Sciatic nerve (tissue), 2 donors: Measurements from ENCODE around the gene EFCAB5. TPM values are rescaled to one million over a fixed set of nuclear protein-coding genes. Genes with fewer than 3 reads are reported as not detected.
"Not testable (repeated sequence)": the region's sequence is repeated elsewhere in the genome, so short reads cannot be mapped to it uniquely, and the experiment has no call there.

Source experiments
- ATAC-seq: fragments of 200-7000 bp; cut with Tn5 transposase; one replicate; pipeline ENCODE4 v1.9.1; 2020; ENCODE audit warnings: mild to moderate bottlenecking, moderate library complexity
- DNase-seq: peaks from one replicate; pipeline ENCODE4 v3.0.0-alpha.2; 2020; ENCODE audit warnings: low spot score
- intact Hi-C: fragments of 100-400 bp; cut with DNase I; formaldehyde crosslinking; loops from one replicate; pipeline ENCODE4 v1.14.2; 2022
- microRNA-seq: library from miRNA; unstranded; fragments of <30 nt; microRNA quantifications from one replicate; pipeline ENCODE4 v1.2.0, GENCODE V29; 2020
- total RNA-seq: library from RNA; stranded (reverse); fragmentation: NEBNext Ultra II Directional; extraction: Animal tissue kit (Norgen Biotek cat#: 25700); gene quantifications from one replicate; pipeline ENCODE4 v1.2.1, GENCODE V29; 2021
- donor health status: DM: no; HTN: no; CAD: no.
- donor health status: DM: no; HTN: no; CAD: no.

EFCAB5 gene
- total RNA-seq, 1 donor from 2014 or later: 0.45 TPM

DNA sequence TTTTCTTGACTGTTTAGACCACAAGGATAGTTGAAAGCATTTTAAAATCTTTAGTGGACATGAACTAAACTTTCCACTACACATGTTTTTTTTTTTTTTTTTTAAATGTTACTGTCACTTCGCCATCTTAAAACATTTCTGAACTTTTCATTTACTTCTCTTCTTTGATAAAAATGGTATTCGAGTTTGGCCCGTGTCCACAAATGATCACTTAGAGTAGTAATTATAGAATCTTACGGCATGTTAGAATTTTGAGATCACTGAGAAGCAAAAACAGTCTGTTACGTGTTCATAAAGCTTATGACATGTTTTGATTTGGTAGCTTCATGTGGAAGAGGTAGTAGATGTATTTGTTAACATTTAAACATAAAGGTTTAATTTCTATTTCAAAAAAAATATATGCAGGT, 176.2 kb downstream of the EFCAB5 start:
- DNase-seq: no peak
- intact Hi-C loops: no loop called here
- no peak for ATAC-seq

DNA sequence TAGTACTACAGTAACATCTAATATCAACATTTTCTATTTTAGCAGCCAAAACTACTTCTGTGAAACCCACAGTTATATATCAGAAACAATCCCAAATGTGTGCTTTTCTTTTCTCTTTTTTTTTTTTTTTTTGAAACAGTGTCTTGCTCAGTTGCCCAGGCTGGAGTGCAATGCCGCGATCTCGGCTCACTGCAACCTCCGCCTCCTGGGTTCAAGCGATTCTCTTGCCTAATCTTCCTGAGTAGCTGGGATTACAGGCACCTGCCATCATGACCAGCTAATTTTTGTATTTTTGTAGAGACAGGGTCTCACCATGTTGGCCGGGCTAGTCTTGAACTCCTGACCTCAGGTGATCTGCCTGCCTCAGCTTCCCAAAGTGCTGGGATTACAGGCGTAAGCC, 177.2 kb downstream of the EFCAB5 start:
- ATAC-seq, intact Hi-C loops, DNase-seq: not testable (repeated sequence)

DNA sequence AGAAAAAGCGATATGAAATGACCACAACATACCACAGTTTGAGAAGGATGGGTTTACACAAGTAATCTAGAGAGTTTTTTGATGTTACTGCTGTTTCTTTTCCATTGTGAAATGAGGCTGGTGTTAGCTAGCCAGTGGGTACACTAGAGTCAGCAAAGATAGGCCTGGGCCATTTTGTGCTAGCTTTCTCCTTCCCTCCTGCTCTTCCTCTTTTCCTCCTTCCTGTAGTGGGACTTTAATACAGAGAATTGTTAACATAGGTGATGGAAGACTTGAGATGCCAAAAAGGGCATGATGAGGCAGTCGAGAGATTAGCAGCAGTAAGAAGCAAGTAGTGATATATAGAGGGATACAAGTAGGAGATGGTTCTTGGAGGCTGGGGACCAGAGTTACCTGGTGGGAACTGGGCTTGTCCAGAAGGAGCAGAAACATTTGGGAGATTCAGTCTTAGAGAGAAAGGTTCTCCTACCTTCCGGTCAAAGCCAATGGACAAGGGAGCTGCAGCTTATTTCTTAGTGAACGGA, 182.9 kb downstream of the EFCAB5 start:
- DNase-seq (no peak), ATAC-seq (no peak)
- intact Hi-C loops: no loop called here

DNA sequence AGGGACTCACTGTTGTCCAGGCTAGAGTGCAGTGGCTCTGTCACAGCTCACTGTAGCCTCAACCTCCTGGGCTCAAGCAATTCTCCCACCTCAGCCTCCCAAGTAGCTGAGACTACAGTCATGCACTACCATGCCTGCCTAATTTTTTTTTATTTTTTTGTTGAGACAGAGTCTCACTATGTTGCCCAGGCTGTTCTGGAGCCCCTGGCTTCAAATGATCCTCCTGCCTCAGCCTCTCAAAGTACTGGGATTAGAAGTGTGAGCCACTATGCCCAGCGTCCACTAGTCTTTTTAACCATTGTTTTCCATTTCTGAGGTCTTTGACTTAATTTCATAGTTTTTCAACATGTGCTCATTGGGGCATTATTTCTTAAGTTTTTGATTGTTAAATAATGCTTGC, 188.7 kb downstream of the EFCAB5 start:
- DNase-seq (no peak), ATAC-seq (no peak)
- intact Hi-C loops: no loop called here

DNA sequence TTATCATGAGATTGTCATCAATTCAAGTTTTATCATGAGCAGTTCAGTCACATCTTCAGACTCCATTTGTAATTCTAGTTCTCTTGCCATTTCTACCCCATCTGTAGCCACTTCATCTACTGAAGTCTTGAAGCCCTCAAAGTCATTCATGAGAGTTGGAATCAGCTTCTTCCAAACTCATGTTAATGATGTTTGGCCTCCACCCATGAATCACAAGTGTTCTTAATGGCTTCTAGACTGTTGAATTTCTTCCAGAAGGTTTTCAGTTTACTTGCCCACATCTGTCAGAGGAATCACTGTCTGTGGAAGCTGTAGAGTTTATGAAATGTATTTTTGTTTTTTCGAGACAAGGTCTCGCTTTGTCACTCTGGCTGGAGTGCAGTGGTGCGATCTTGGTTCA, 191.2 kb downstream of the EFCAB5 start:
- intact Hi-C loops: no loop called here
- DNase-seq: no peak
- no peak for ATAC-seq

DNA sequence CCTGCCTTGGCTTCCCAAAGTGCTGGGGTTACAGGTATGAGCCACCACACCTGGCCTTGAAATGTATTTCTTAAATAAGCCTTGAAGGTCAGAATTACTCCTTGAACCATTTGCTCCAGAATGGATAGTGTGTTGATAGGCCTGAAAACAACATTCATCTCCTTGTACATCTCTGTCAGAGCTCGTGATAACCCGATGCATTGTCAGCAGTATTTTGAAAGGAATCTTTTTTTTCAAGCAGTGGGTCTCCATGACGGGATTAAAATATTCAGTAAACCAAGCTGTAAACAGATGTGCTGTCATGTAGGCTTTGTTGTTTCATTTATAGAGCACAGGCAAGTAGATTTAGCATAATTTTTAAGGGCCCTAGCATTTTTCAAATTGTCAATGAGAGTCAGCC, 191.8 kb downstream of the EFCAB5 start:
- ATAC-seq: no peak
- intact Hi-C loops: no loop called here
- no peak for DNase-seq

DNA sequence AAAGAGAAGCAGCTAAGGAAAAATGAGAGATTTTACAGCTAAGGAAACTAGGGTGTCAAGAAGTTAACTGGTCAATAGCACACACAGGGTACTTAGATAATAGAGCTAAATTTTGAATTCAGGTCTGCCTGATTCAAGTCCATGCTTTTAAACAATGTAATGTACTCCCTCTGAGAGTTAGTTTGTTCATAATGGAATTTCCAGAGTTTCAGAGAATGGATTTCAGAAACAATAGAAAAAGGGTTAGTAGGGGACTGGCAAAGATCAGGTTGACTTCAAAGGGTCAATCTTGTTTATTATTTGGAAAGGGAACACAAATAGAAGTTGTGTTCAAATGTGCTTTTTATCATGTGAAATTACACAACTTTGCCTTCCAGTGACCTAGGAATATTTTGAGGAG, 193.1 kb downstream of the EFCAB5 start:
- DNase-seq: no peak
- ATAC-seq: no peak
- intact Hi-C loops: no loop called here

DNA sequence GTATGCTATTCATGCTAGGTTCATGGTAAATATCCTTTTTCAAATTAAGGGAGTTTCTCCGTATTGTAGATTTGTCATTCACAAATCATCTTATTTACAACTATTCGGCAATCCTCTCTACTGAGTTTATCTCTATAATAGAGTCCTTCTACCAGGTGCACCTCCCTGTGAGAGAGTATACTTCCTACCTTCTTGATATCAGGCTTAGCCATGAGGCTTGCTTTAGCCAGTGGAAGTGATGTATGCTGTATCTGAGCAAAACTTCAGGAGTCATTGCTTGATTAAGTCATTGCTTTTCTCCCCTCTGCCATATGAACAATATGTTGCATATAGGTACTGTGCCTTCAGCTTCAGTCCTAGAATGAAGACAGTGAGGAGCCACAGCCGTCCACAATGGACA, 195.7 kb downstream of the EFCAB5 start:
- DNase-seq: no peak
- ATAC-seq: no peak
- intact Hi-C loops: no loop called here

DNA sequence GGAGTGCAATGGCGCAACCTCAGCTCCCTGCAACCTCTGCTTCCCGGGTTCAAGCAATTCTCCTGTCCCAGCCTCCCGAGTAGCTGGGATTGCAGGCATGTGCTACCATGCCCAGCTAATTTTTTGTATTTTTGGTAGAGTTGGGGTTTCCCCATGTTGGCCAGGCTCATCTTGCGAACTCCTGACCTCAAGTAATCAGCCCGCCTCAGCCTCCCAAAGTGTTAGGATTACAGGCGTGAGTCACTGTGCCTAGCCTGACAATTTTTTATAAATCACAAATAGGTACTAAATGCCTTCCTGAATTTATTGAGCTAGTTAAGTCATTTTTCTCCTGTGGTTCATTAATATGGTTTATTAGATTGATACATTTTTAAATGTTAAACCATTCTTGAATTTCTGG, 206.4 kb downstream of the EFCAB5 start:
- intact Hi-C loops, DNase-seq, ATAC-seq: not testable (repeated sequence)

DNA sequence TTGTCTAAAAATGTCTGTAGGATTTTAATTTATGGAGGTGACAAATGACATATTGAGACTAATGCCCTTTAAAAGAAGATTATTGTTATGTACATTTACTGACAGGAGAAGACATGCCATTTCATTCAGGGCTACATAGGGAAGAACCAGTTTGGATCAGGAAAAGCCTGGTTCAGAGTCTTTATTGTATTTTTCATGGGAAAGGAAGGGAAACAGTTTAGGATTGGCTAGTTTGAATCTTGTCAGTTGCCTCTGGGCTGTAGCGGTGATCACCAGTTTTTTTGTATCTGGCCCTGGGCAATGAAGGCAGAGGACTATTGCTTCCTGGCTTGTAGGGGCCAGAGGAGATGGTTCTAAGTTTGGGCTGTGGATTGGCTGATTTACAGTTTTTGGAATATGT, 206.9 kb downstream of the EFCAB5 start:
- intact Hi-C loops: no loop called here
- ATAC-seq: no peak
- no peak for DNase-seq

DNA sequence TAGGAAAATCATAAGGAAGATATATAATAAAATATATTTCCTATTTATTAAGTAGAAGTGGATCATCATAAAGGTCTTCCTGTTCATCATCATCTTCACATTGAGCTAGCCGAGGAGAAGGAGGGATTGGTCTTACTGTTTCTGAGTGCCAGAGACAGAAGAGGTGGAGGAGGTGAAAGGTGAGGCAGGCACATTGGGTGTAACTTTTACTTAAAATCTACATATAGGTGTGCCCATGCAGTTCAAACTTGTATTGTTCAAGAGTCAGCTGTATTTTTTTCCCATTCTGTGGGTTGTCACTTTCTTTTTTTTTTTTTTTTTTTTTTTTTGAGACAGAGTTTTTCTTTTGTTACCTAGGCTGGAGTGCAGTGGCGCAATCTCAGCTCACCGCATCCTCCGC, 210.0 kb downstream of the EFCAB5 start:
- no peak for DNase-seq
- intact Hi-C loops: no loop called here
- ATAC-seq: no peak

DNA sequence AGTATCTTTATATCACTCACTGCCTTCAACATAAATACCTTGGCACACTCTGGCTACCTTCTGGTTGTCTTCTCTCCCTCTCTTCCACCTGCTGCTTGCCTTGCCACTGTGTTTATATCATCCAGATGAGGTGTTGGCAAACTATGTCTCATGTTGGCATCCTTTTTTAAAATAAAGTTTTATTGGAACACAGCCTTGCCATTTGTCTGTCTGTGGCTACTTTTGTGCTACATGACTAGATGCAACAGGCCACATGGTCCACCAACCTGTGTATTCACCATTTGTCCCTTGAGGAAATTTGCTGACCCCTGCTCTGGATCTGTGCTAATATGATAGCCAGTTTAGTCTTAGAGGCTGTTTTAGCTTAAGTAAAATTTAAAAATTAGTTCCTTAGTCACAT, 212.0 kb downstream of the EFCAB5 start:
- DNase-seq (no peak), ATAC-seq (no peak)
- intact Hi-C loops: no loop called here

DNA sequence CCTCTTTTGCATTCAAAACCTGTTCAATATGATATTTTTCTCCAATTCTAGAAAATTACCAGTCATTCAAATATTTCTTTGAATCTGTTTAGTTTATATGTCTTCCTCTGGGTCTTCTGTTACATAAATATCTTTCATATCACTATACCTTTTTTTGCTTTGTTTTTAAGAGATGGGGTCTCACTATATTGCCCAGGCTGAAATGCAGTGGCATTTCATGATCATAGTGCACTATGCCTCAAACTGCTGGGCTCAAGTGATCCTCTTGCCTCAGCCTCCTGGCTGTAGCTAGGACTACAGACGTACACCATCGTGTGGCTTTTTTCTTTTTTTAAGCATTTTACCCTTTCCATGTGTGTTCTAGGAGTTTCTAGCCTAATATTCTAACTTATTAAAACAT, 214.0 kb downstream of the EFCAB5 start:
- intact Hi-C loops: no loop called here
- ATAC-seq: no peak

More for the DNA sequence above, 214.0 kb downstream of the EFCAB5 start:
- DNase-seq: no peak

Small RNAs within 50 kb of the gene (microRNA-seq; reads per million reads assigned to microRNA genes)
- not detected for gene MIR423

Other genes with a start within 250 kb of the EFCAB5 start
- 45.1 TPM for gene SSH2, start 11.4 kb upstream of the EFCAB5 start, total RNA-seq
- 53.4 TPM for gene NSRP1, start 175.2 kb downstream of the EFCAB5 start, total RNA-seq